Erythroblast (primary cell): ENCODE results near the gene STARD13.

Experiments used
- DNase-seq, 2 experiments: peaks; one replicate each; lab custom pipeline; 2025; lab: John Stamatoyannopoulos, UW
- GATA1 ChIP-seq: IDR thresholded peaks from 2 replicates; pipeline ENCODE4 v1.6.1; 2011; ENCODE audit warnings: low read depth, mild to moderate bottlenecking, control low read depth, low read length, moderate library complexity
- POLR2A ChIP-seq: IDR thresholded peaks from 2 replicates; pipeline ENCODE4 v1.6.1; 2011; ENCODE audit warnings: mild to moderate bottlenecking, low read length

STARD13 gene

GRCh38 chr13:33129094-33129832, 156.3 kb downstream of the STARD13 start:
- DNase-seq, result no peak
- TF ChIP-seq POLR2A (no peak), GATA1 (no peak)

GRCh38 chr13:33128134-33128533, 157.4 kb downstream of the STARD13 start:
- TF ChIP-seq GATA1 (no peak), POLR2A (no peak)
- no peak for DNase-seq

GRCh38 chr13:33127009-33127551, 158.5 kb downstream of the STARD13 start:
- no peak for DNase-seq
- TF ChIP-seq GATA1, result no peak
- TF ChIP-seq POLR2A, result no peak

- TF ChIP-seq GATA1, result no peak
- TF ChIP-seq POLR2A, result no peak
- DNase-seq, result no peak
Measured at GRCh38 chr13:33125821-33126570, 159.6 kb downstream of the STARD13 start.

- no peak for DNase-seq
- TF ChIP-seq POLR2A (no peak), GATA1 (no peak)
Measured at GRCh38 chr13:33123066-33123859, 162.3 kb downstream of the STARD13 start.

GRCh38 chr13:33119856-33120543, 165.6 kb downstream of the STARD13 start:
- no peak for TF ChIP-seq GATA1
- no peak for DNase-seq

- TF ChIP-seq GATA1, result no peak
- TF ChIP-seq POLR2A, result no peak
- DNase-seq, result no peak
Measured at GRCh38 chr13:33119022-33119781, 166.4 kb downstream of the STARD13 start.

GRCh38 chr13:33116321-33117010, 169.1 kb downstream of the STARD13 start:
- DNase-seq, result no peak

GRCh38 chr13:33115274-33115673, 170.3 kb downstream of the STARD13 start:
- no peak for DNase-seq
- no peak for TF ChIP-seq POLR2A
- no peak for TF ChIP-seq GATA1

More at GRCh38 chr13:33116321-33117010, 169.1 kb downstream of the STARD13 start:
- TF ChIP-seq POLR2A (no peak), GATA1 (no peak)

- TF ChIP-seq POLR2A (no peak), GATA1 (no peak)
- no peak for DNase-seq
Measured at GRCh38 chr13:33114146-33114545, 171.4 kb downstream of the STARD13 start.

GRCh38 chr13:33112766-33113165, 172.8 kb downstream of the STARD13 start:
- no peak for DNase-seq
- TF ChIP-seq POLR2A (no peak), GATA1 (no peak)

- TF ChIP-seq GATA1 (no peak), POLR2A (no peak)
- DNase-seq, result no peak
Measured at GRCh38 chr13:33111414-33112110, 174.0 kb downstream of the STARD13 start.
